HG03558 (cell line): ENCODE results near the gene OR51I2.

Experiments
- ATAC-seq: cut with Tn5 transposase; IDR thresholded peaks from one replicate; pipeline ENCODE4 v1.9.1; 2021; ENCODE audit warnings: moderate number of reproducible peaks; ENCODE audit not compliant: unreplicated experiment; ENCODE audit errors: extremely low read depth

The OR51I2 gene

GRCh38 chr11:5449023-5449422 lies at the start of gene OR51I2:
Gene OR51I2 (plus strand): TSS chr11:5449323. CDS start chr11:5453489, 4,166 bp downstream.
- no peak for ATAC-seq

DNA sequence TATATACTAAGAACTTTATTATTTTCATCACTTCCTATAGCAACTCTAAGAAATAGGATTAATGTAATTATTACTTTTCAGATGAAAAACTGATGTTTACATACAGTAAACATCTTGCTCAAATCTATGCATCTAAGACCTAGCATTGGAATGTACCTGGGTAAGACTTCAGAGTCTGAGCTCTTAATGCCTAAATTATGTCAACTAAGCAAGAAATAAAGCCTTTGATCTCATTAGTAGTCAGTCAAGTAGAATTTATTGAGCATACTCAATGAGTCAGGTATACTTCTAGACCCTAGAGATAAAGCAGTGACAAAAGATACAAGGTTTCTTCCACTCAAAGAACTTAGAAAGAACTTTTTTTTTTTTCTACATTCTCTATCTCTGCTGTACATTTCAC lies 44.0 kb upstream of the OR51I2 start:
- ATAC-seq, result no peak

GRCh38 chr11:5420993-5421392 lies 28.1 kb upstream of the OR51I2 start:
- no peak for ATAC-seq

GRCh38 chr11:5421811-5422210 lies 27.3 kb upstream of the OR51I2 start, which contains the start of gene OR51Q1:
Gene OR51Q1 (plus strand): TSS chr11:5422111. CDS start chr11:5422201, 90 bp downstream.
- ATAC-seq, result no peak

DNA sequence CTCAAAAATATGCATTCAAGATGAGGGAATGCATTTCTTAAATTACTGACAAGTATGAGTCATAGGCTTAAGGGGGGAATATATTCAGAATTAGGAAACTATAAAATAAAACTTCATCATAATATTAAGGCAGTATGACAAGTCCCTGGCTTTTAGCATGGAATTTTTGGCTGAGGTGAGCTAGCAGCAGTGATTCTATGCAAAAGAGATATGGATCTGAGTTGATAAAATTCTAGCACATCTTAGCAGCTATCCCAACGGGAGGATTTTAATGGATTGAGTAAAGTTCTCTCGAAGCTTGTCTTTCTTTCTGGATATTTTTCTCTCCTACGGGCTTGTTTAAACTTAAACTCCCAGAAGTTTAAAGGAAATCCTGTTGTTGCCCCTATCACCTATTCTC lies 26.0 kb upstream of the OR51I2 start:
- ATAC-seq, result no peak

GRCh38 chr11:5441414-5441813 lies 7.7 kb upstream of the OR51I2 start, which contains the start of gene OR51I1:
Gene OR51I1 (minus strand): TSS chr11:5441514. CDS start chr11:5441514, 0 bp downstream.
- ATAC-seq, result no peak

DNA sequence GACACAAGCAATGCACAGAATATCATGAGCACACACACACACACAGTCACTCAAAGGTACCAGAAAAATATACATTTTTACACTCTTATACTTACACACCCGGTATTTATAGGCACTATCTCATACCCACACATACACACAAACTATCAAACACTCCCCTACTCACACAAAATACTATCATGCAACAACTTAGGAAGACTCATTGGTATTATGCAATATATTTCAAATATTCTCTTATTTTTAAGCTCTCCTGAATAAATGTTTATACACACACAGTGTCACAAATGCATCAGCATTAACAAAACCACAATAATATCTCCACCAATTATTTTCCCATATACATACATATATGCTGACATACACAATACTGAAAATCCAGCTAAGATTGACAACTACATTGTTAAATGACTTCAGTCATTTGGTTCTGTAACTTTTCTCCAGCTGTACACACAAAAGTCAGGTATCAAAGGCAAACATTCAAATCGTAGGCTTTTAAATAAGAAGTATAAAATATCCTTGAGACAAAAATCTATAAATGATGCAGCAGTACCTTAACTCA lies 5.2 kb upstream of the OR51I2 start:
- no peak for ATAC-seq

GRCh38 chr11:5449432-5449831 lies 309 bp downstream of the OR51I2 start:
- no peak for ATAC-seq

GRCh38 chr11:5460983-5461621 lies 12.0 kb downstream of the OR51I2 start:
- ATAC-seq, result no peak

- ATAC-seq, result no peak
These were observed 18.4 kb downstream of the OR51I2 start for GRCh38 chr11:5467527-5467926.

GRCh38 chr11:5473921-5474320 lies 24.8 kb downstream of the OR51I2 start:
- ATAC-seq, result no peak

- ATAC-seq, result no peak
These were observed 27.2 kb downstream of the OR51I2 start for GRCh38 chr11:5476186-5476819.

DNA sequence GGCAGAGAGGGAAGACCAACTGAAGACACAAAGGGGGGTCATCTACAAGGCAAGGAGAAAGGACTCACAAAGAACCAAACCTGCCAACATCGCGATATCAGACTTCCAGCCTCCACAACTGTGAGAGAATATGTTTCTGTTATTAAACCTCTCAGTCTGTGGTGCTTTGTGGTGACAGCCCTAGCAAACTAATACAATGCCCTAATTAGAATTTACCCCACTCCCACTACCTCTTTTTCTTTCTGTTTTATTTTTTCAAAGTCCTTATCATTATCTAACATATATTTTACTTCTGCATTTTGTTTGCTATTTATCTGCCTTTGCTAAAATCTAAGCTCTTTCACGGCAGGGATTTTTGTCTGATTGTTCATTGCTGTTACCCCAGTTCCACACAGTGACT lies 36.9 kb downstream of the OR51I2 start:
- ATAC-seq, result no peak

DNA sequence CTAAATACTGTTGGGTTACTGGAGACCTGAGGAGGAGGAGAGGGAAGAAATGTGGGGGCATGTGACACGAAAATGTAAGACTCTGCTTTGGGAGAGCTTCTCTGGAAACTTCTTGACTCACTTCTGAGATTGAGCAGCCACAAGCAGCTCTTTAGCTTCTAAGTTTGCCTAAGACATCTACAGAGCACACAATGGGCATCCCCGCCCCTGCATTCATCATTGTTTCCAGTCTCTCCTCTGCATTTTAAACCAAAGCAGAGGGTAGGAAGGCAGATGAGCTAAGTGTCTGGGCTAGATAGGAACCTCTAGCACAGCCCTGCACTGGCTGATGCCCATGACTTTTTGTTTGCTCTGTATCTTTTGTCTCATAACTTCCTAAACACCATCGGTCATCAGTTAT lies 37.3 kb downstream of the OR51I2 start:
- ATAC-seq, result no peak

GRCh38 chr11:5488385-5488784 lies 39.3 kb downstream of the OR51I2 start, which contains the start of gene OR52D1:
Gene OR52D1 (plus strand): TSS chr11:5488685. CDS start chr11:5488707, 22 bp downstream.
- ATAC-seq, result no peak

DNA sequence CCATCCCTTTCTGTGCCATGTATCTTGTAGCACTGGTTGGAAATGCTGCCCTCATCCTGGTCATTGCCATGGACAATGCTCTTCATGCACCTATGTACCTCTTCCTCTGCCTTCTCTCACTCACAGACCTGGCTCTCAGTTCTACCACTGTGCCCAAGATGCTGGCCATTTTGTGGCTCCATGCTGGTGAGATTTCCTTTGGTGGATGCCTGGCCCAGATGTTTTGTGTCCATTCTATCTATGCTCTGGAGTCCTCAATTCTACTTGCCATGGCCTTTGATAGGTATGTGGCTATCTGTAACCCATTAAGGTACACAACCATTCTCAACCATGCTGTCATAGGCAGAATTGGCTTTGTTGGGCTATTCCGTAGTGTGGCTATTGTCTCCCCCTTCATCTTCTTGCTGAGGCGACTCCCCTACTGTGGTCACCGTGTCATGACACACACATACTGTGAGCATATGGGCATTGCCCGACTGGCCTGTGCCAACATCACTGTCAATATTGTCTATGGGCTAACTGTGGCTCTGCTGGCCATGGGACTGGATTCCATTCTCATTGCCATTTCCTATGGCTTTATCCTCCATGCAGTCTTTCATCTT lies 39.8 kb downstream of the OR51I2 start:
- no peak for ATAC-seq

- no peak for ATAC-seq
These were observed 40.6 kb downstream of the OR51I2 start for GRCh38 chr11:5489576-5490357.

DNA sequence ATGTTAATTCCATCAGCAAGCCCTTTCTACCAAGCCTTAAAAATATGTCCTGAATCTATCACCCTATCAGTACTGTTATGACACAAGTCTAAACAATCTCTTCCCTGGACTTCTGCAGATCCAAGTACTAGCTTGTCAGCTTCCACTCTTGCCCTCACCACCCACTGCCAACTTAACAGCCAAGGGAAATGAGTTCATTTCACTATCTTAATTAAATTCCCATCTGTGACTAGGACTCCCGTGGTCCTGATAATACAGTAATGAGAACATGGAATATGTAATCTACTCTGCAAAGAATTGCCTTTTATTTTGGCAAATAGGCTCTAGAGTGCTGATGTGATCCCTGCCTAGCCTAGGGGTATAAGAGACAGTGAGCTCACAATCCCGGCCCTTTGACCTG lies 50.5 kb downstream of the OR51I2 start:
- no peak for ATAC-seq

DNA sequence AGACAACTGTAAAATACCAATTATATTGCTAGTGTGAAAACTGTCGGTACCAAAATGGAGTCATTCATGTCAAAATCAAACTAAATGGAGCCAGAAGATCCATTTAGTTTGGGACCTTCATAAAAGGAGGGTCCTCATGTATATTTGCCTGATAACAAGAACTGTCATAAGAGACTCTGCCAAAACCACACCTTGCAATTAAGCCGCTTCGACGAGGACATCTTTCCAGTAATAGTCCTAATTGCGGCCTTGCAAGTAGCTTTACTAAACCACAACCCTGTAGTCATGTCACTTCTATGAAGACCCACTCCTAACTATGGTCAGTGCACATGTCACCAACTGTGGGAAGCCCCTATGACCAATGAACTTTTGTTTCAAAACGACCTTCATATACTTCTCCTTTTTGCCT lies 51.3 kb downstream of the OR51I2 start:
- no peak for ATAC-seq

DNA sequence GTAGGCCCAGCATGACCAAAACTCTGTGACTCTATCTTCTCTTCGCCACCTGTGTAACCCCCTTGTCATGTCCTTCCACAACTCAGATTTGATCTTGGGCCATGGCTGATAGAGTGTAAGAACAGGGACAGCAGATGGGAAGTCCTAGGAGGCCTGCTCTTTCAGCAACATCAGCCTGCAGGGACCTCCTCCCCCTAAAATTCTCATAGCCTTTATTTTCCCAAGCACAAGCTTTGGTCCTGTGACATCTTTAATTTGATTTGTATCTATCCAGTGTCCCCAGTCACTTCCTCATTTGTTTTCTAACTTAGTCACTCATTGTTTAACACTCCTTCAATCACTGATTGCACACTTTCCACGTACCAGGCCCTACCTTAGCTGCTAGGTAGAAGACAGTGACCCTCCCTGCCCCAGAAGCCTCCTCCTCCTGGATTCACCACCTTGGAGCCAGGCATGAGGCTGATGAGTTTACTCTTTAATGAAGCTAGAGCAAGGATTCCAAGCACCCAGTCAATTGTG lies 55.3 kb downstream of the OR51I2 start:
- ATAC-seq, result no peak
